NCI-H1436 treated with DMSO at 0.1 percent for 48 hours (cell line): ENCODE measurements around the gene HPCAL1.
"Not testable (repeated sequence)": the region's sequence is repeated elsewhere in the genome, so short reads cannot be mapped to it uniquely, and the experiment has no call there.

Experiments used
- DNase-seq: peaks from one replicate; lab custom pipeline; 2025; lab: John Stamatoyannopoulos, UW

Gene HPCAL1

DNA sequence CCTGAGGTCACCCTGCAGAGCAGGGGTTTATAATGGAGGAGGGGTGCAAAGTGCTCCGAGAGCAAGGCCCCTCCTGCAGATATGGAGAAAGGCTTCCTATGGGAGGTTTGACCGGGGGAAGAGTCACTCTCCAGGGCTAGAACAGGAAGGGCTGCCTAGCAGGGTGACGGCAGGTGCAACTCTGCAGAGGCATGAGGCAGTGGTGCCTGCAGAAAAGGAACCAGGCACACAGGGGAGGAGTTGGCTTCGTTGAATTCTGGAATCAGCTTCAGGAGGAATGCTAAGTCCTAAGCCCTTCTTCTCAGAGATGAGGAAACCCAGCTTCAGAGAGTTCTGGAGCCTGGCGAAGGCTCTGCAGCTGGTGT lies 17.5 kb upstream of the HPCAL1 start:
- DNase-seq = no peak

DNA sequence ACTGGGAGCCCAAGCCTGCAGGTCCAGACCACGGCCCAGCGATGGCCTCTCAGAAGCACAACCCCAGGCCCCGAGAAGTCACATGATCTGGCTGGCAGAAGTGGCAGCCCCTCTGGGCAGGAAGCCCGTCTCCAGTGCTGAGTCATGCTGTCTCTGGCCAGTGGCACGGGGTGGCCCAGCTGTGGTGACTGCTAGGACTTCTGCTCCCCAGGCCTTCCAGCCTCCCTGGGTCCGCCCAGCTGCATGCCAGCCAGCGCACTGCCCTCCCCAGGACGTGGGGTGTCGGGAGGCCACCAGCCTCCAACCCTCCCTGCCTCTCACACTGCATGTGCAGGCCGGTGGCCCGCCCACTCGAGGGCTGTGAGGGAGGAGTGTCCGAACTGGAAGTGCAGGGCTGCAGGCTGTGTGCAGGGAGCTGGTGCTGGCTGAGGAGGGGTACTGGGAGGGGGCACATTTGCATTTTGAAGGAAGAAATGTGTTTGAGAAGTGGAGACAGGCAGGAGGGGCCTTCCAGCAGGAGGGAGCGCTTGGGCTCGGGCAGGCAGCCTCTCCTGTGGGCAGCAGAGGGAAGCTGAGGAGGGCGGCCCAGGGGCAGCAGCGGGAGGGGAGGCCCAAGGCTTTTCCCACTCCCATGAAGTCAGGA lies 17.0 kb upstream of the HPCAL1 start:
- DNase-seq = no peak

- DNase-seq = no peak
These were observed 16.3 kb upstream of the HPCAL1 start for GRCh38 chr2:10286216-10287037.

GRCh38 chr2:10287761-10288160 lies 14.9 kb upstream of the HPCAL1 start:
- DNase-seq = no peak

DNA sequence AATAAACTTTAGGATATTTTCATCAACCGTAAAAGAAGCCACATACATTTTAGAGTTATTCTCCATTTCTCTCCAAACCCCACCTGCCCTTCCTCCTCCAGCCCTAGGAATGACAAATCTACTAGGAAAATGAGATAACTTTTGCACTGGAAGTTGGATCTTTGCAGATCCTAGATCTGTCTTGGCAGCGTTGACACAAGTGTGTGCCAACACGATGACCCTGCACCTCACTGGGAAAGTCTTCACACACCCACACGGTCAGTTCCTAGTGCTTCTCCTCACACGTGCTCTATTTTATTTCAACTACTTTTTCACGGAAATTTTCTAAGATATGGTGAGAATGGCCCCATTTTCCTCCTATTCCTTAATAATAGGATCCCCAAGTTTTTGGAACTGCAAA lies 14.1 kb upstream of the HPCAL1 start:
- DNase-seq = no peak

DNA sequence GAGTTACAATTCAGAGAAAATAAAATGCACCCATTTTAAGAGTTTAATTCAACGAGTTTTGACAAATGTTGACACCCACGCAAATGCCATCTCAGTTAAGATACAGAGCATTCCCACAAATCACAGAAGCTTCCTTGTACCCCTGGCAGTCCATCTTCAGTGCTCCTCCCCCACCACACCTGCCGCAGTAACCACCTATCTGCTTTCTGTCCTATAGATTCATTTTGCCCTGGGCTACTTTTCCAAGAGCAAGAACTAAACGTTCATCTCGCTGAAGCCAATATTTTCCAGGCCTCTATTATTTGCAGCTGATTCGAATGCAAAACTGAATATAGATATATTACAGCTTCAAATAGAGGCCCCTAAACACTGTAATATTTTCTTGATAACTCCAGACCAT lies 13.4 kb upstream of the HPCAL1 start:
- DNase-seq = no peak

GRCh38 chr2:10289891-10290290 lies 12.8 kb upstream of the HPCAL1 start:
- DNase-seq = no peak

- DNase-seq = not testable (repeated sequence)
These were observed 11.3 kb upstream of the HPCAL1 start for GRCh38 chr2:10291376-10291775.

- no peak for DNase-seq
These were observed 10.7 kb upstream of the HPCAL1 start for GRCh38 chr2:10292033-10292432.

DNA sequence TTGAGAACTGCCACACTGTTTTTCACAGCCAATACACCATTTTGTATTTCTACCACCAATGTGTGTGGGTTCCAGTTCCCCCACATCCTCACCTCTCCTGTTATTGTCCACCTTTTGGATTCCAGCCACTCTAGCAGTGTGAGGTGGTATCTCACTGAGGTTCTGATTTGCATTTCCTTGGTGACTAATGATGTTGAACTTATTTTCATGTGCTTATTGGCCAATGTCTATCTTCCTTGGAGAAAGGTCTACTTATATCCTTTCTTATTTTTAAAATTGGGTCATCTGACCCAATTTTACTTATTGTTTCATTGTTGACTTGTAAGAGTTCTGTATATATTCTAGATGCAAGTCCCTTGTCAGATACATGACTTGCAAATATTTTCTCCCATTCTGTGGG lies 9.1 kb upstream of the HPCAL1 start:
- no peak for DNase-seq

GRCh38 chr2:10294077-10294476 lies 8.6 kb upstream of the HPCAL1 start:
- no peak for DNase-seq

GRCh38 chr2:10295649-10296048 lies 7.1 kb upstream of the HPCAL1 start:
- DNase-seq = not testable (repeated sequence)

DNA sequence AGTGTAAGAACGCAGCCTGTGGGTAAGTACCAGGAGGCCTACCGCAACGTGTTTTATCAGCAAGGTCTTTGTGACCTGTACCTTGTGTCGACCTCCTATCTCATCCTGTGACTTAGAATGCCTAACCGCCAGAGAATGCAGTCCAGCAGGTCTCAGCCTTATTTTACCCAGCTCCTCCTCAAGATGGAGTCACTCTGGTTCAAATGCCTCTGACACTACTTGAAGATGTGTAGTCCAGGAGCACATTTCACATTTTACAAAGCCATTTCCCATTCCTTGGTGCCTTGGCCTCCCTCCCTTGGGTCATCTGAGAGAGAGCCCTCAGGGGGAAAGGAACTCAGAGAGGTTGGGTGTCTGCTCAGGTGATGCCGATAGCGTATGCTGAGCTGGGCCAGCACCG lies 6.6 kb upstream of the HPCAL1 start:
- DNase-seq = no peak

GRCh38 chr2:10297191-10297830 lies 5.4 kb upstream of the HPCAL1 start:
- no peak for DNase-seq

- no peak for DNase-seq
These were observed 4.7 kb upstream of the HPCAL1 start for GRCh38 chr2:10297959-10298531.

- not testable (repeated sequence) for DNase-seq
These were observed 3.9 kb upstream of the HPCAL1 start for GRCh38 chr2:10298777-10299176.

DNA sequence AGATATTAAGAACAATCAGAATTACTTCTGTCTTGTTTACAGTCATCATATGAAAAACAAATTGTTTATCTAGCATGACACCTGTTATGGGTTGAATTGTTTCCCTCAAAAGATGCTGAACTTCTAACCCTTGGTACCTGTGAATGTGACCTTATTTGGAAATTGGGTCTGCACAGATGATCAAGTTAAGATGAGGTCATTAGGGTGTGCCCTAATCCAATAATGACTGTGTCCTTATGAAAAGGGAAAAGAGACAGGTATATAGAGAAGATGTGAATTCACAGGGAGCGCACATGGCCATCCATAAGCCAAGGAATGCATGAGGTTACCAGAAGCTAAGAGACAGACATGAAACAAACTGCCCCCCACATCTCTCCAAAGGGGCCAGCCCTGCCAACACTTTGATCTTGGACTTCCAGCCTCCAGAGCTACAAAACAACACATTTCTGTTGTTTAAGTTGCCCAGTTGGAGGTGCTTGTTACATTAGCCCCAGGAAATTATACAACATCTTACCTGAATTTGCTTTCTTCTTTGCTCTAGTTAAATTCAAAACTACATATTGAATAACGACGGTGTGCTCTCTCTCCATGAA lies 2.3 kb upstream of the HPCAL1 start:
- no peak for DNase-seq

DNA sequence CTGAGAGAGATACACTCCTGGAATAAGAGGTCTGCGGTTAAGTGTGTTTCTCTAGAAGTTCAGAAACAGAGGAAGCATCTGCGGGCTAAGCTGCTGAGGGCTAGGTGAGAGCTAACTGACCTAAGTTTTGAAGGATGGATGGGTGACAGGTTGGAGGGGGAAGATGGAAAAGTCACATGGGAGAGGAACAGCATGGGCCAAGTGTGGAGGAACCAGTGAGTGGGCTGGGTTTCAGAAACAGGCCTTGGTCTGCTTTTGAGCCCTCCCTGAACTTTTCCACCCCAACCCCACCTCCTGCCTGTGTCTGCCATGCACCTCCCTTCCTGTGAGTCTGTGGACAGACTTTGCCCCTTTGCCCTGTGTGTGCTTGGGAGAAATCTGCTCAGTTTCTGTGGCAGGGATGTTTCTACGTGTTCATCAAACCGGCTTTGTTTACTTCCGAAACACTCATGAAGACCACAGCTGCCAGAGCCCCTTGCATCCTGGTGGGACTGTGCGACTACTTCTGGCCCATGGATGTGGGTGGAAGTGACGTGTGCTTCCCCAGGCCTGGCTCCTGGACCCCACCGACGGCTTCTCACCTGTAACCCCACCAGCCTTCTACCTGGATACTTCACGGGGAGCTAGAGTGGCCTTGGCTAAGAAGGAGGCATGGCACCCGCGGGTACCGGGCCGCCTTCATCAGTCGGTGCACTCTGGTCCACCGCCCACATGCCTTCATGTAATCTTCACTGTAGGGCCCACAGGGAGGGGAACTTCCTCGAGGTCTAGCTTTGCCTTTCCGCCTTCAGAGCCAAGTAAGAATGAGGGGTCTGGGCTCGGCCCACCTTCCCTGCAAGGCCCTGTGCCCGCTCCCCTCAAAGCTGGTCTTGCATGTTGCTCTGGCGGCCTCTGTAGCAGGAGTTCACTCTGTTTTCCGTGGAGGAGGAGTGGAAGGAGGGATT lies 1.4 kb upstream of the HPCAL1 start:
- no peak for DNase-seq

DNA sequence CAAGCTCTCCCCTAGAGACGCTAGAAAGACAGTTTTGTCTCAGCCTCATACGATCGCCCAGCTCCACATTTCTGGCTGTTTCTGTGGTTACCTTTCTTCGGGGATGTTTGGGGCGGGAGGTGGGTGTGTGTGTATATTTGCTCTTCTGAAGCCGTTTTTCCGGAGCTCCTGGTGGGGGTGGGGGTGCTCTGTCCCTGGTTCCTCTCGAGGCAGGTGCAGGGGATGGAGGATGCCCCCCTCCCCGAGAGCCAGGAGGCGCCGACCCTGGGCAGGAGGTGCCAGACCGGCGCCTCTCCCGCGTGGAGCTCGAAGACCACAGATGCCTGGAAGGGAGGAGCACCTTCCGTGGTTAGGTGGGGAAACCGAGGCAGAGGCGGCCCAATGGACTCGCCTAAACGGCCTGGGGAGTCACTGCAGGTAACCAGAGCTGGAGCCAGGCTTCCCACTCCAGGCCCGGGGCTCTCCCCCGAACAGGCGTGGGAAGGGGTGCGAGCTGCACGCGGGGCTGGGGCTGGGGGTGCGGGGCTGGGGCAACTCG lies 694 bp upstream of the HPCAL1 start:
- DNase-seq = no peak

DNA sequence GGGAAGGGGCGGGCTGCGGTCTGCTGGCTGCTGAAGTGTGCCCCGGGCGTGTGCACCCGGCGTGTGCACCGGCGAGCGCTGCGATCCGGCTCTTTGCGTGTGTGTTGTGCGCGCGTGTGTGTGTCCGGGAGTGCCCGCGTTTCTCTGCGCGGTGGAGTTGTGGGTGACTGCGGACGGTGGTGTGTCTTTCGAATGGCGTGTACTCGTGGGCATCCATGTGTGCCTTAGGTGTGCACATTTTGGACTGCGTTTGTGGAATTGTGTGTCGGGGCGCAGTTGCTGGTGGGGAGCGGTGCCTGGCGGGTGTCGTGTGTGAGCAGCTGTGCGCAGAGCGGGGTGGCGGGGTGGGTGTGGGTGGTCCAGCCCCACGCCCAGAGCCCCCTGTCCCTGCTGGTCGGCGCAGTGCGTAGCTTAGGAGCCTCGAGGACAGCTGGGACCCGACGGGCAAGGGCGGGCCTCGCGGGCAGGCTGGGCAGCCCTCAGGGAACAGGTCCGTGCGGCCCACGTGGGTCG lies 533 bp downstream of the HPCAL1 start:
- DNase-seq = no peak
